ENCODE measurements around the gene DPH3. TPM values are rescaled to one million over a fixed set of nuclear protein-coding genes. Genes with fewer than 3 reads are reported as not detected.
"Not testable (repeated sequence)": the region's sequence is repeated elsewhere in the genome, so short reads cannot be mapped to it uniquely, and the experiment has no call there.

Gene DPH3
- polyA plus RNA-seq (2012; ENCODE audit: low read depth, missing spikeins): 11.6 TPM

DNA sequence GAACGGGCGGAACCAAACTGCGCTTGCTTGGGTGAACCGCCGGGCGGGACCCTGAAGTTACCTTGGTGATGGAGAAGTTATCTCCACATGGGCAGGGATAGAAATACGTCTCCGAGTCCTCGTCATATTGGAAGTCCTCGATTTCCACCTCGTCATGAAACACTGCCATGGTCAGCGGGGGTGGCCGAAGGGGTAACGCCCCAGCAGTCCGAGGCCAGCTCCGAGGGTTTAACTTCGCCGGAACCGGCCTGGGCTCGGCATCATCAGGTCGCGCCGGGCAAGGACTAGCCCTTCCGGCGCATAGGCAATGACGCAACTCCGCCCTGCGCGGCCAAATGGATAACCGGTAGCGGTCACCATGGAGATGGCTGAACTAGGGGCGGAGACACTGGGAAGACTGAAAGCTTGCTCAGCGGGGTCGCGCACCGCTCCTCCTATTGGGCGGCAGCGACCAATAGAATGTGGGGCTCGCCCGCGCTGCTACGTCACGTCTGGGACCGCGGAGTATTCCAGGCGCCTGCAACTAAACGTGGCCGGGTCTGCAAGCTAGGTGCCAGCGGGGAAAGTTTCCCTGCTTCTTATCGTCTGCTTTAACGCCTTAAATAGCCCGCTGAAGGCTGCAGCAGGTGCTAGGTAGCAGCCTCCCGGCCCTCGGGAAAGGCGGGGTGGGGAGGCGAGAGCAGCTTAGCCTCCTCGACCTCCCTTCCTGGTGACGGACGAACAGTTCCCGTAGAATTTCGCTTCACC, at the start of gene DPH3, which contains the start of gene OXNAD1:
TSS of gene DPH3 (minus strand) at position 236 of the 747 bp plus-strand sequence. CDS start at position 169, 67 bp downstream.
TSS of gene OXNAD1 (plus strand) at position 505 of the 747 bp plus-strand sequence. CDS start 5,741 bp downstream, outside the sequence.
- peak; percentile 70 for TF ChIP-seq PAX5 (IDR thresholded peaks at IDR 0.05; ENCODE audit: insufficient read depth, low read length, severe bottlenecking)
- TF ChIP-seq POU2F2 (IDR thresholded peaks at IDR 0.05; ENCODE audit: low read depth, low read length): no peak
- no peak for TF ChIP-seq SPI1 (IDR thresholded peaks at IDR 0.05; ENCODE audit: low read depth, low read length)
- TF ChIP-seq POLR2A (IDR thresholded peaks at IDR 0.05; ENCODE audit: low read depth, low read length): peak; percentile 73
- TF ChIP-seq TAF1 (IDR thresholded peaks at IDR 0.05; ENCODE audit: low read depth, low read length): peak; percentile 77
- TF ChIP-seq POLR2AphosphoS5 (IDR thresholded peaks at IDR 0.05; ENCODE audit: low read depth, low read length): peak; percentile 60; the same call in 1 of the 2 replicates
- FAIRE-seq (peak; percentile 98), DNase-seq (ENCODE audit: insufficient read length, low spot score) (peak; percentile 78)

DNA sequence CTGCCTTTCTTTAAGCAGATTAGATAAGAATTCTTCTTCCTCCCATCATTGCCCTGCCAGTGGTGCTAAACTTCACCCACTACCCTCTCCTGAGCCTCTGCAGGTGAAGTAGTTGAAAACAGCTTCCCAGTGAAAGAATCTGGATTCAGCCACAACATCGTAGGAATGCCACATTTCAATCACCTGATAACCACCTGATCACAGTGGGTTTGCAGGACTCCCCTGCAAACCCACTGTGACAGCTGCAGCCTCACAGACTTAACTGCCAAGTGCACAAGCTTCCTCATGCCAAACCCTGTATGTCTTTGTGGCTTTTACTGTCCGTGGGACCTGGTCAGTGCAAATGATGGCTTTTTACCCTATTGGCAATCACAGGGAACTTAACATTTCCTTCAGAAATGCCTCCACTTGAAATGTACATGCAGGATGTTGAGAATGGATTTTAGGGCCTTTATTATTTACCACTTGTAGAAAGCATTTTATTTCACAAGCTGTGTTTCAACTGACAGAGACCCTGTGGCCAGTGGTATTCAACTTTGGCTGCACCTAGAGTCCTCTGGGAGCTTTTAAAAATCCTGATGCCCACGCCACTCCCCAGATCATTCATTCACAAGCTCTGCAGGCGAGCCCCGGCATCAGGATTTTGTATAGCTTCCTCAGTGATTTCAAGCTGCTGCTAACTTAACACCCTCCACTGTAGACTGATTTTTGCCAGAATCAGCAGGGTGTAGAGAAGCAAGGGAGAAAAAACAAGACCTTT, 49.3 kb upstream of the DPH3 start:
- TF ChIP-seq POLR2A (IDR thresholded peaks at IDR 0.05; ENCODE audit: low read depth, low read length): 0 out of 2 replicates have a peak, but pooled peaks have one; percentile 17
- no peak for TF ChIP-seq SPI1 (IDR thresholded peaks at IDR 0.05; ENCODE audit: low read depth, low read length)
- no peak for TF ChIP-seq PAX5 (IDR thresholded peaks at IDR 0.05; ENCODE audit: insufficient read depth, low read length, severe bottlenecking)
- no peak for DNase-seq (ENCODE audit: insufficient read length, low spot score)
- FAIRE-seq: no peak

DNA sequence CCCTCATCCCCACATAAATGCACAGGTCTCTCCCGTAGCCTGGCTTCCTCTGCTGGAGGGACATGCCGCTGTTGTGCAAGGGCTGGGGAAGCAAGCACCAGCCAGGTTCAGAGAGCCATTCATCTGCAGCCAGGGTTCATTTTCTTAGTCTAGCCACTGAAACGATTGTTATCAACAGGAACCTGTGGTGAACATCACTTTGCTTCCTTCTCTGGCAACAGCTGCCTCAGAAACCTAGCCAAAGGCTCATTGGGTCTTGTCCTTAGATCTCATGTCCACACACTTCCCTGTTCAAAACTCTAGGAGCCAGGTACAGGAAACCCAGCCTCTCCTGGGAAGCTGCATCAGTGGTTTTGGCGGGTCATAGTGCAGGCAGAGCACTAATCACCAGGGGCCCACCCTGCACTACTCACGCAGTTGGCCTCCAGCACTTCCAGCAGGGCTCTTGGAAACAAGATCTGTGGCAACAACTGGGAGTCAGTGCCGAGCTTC, 47.3 kb upstream of the DPH3 start:
- FAIRE-seq (peak; percentile 84), DNase-seq (ENCODE audit: insufficient read length, low spot score) (no peak)
- 0 out of 2 replicates have a peak, but pooled peaks have one; percentile 31 for TF ChIP-seq SPI1 (IDR thresholded peaks at IDR 0.05; ENCODE audit: low read depth, low read length)
- TF ChIP-seq TAF1 (IDR thresholded peaks at IDR 0.05; ENCODE audit: low read depth, low read length): no peak

DNA sequence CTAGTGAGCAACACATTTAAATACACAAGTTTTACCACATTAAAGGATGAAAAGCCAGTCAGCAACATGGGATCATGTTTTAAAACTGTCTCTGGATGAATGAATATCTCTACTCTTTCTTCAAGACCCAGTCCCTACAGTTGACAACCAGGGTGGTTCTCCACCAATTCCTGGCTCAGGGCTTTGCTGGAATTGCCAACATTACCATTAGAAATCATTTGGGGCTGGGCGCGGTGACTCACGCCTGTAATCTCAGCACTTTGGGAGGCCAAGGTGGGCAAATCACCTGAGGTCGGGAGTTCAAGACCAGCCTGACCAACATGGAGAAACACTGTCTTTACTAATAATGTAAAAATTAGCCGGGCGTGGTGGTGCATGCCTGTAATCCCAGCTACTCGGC, 45.7 kb upstream of the DPH3 start:
- FAIRE-seq: not testable (repeated sequence)

DNA sequence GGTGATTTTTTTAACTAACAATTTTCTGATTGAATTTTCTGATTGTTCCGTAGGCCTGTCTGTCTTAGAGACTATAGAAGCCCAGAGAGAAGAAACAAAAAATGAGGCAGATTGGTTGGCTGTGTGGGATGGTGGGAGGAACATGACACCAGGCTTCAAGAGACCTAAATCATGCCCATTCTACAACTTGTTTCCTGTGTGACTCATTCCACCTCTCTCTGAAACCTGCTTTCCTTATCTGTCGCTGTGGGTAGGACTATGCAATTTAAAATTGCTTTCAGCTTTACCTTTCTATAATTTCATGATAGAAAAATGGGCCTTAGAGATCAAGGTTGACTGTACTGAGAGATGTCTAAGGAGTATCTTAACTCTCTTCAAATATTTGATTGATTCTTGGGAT, 44.8 kb upstream of the DPH3 start:
- DNase-seq (ENCODE audit: insufficient read length, low spot score): peak; percentile 27
- peak; percentile 88 for FAIRE-seq
- TF ChIP-seq SPI1 (IDR thresholded peaks at IDR 0.05; ENCODE audit: low read depth, low read length): no peak
- TF ChIP-seq POLR2AphosphoS5 (IDR thresholded peaks at IDR 0.05; ENCODE audit: low read depth, low read length): peak; percentile 63; the same call in 1 of the 2 replicates

More for the DNA sequence above, 45.7 kb upstream of the DPH3 start:
- DNase-seq (ENCODE audit: insufficient read length, low spot score): not testable (repeated sequence)

DNA sequence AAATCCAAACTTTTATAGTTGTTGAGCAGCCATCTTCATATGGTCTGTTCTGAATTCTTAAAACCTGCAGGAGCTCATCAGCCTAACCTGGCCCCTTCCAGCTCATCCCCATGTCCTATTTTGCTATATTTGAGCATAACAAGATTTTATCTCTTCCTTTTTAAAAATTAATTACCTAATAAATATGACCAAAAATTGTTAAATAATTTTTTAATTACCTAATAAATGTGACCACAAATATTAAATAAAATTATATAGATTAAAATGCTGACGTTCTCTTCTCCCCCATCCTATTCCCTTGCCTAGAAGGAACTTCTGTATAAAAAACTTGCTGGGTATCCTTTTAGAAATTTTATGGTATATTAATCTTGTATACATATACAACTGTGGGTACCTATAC, 44.0 kb upstream of the DPH3 start:
- TF ChIP-seq SPI1 (IDR thresholded peaks at IDR 0.05; ENCODE audit: low read depth, low read length): no peak
- TF ChIP-seq POLR2A (IDR thresholded peaks at IDR 0.05; ENCODE audit: low read depth, low read length): no peak
- TF ChIP-seq POU2F2 (IDR thresholded peaks at IDR 0.05; ENCODE audit: low read depth, low read length): no peak
- TF ChIP-seq PAX5 (IDR thresholded peaks at IDR 0.05; ENCODE audit: insufficient read depth, low read length, severe bottlenecking): no peak
- no peak for TF ChIP-seq POLR2AphosphoS5 (IDR thresholded peaks at IDR 0.05; ENCODE audit: low read depth, low read length)
- no peak for TF ChIP-seq TAF1 (IDR thresholded peaks at IDR 0.05; ENCODE audit: low read depth, low read length)
- no peak for FAIRE-seq
- no peak for DNase-seq (ENCODE audit: insufficient read length, low spot score)

DNA sequence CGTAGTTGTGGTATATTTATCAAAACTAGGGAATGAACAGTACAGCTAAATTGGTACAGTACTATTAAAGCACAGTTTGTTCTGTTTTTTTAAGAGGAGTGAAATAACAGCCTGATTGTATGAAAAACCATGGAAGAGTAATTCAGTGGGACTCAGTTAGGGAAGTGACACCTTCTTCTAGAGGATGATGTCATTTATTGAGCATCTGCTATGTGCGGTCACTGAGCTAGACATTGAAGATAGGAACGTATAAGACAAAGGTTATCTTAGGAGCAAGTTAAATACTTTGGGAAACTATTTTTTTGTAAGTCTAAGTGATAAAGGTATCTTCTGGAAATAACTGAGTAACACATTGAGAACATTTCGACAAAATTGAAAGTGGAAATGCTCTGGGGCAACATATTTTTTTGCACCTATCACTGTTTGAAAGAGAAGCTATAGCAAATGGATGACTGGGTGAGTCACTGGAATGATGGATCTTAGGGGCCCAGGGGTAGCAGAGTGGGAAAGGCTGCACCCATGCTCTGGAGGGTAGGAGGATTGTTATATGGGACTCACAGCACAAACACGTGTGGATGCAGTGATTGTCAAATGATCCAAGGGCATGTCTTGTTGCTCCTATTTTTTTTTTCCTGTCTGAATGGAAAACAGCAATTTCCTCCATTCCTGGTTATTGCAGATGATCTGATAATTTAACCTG, 43.2 kb upstream of the DPH3 start:
- DNase-seq (ENCODE audit: insufficient read length, low spot score) (no peak), FAIRE-seq (no peak)
- no peak for TF ChIP-seq POLR2AphosphoS5 (IDR thresholded peaks at IDR 0.05; ENCODE audit: low read depth, low read length)
- peak; percentile 13; the same call in 1 of the 2 replicates for TF ChIP-seq POLR2A (IDR thresholded peaks at IDR 0.05; ENCODE audit: low read depth, low read length)

DNA sequence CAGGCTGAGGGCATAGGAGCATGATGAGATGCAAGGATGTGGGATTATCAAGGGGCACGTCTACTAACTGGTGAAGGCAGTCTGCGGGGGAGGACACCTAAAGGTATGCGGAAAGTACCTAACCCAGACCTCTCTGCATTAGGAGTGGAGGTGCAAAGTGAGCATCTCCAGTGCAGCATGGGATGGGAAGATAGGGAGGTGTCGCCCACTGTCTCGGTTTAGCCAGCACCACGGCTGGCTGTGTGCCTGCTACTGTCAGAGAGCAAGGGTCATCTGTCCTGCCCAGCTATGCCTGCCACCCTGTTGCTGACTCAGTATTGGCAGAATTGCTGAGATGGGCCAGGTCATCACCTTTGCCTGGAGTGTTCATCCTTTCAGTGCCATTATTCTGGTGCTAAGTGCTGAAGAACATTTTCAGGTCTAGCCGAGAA, 40.4 kb upstream of the DPH3 start:
- DNase-seq (ENCODE audit: insufficient read length, low spot score): no peak
- TF ChIP-seq POLR2A (IDR thresholded peaks at IDR 0.05; ENCODE audit: low read depth, low read length): peak; percentile 64; the same call in 1 of the 2 replicates
- TF ChIP-seq POLR2AphosphoS5 (IDR thresholded peaks at IDR 0.05; ENCODE audit: low read depth, low read length): peak; percentile 82
- no peak for TF ChIP-seq PAX5 (IDR thresholded peaks at IDR 0.05; ENCODE audit: insufficient read depth, low read length, severe bottlenecking)
- TF ChIP-seq SPI1 (IDR thresholded peaks at IDR 0.05; ENCODE audit: low read depth, low read length): no peak
- peak; percentile 48; the same call in 1 of the 2 replicates for TF ChIP-seq POU2F2 (IDR thresholded peaks at IDR 0.05; ENCODE audit: low read depth, low read length)
- no peak for TF ChIP-seq TAF1 (IDR thresholded peaks at IDR 0.05; ENCODE audit: low read depth, low read length)
- FAIRE-seq: peak; percentile 31

DNA sequence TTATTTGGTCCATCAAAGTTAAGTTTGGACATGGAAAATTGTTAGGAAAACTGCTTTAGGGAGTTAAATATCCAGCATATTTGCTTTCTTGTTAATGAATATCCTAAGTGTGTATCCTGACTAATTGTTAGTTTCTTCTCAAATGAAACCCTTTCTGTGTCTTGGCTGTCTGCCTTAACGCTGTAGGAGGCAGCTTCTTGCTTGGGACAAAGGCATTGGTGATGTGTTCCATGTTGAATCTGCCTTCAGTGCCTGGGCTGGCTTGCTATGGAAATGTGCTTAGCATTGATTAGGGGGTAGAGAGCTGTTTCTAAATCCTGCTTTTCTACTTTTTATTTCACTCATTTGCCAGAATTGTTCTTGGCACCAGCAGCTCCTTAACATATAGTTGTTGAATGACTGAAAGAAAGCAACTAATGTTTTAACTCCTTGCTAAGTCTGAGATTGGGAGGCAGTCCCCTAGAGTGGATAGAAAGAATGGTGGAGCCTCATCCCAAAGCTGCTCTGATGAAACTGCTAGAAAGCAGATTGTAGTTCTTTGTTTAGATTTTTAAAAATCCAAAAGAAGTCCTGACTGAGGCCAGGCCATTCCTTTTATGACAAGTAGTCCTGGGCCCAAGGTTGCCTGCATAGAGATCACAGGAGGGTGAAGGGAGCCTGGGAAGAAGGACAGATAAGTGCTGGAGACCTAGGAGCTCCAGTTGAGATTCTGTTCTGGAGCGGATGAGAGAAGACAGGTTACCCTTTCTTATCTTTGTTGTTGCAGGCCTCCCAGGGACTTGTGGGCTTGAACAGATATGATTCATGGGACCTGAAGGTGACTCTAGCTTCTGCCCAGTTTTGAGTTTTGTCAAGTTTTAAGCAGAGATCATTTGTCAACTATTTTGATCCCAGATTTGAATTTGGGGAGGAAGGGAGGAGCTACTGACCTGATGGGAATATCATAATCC, 39.6 kb upstream of the DPH3 start:
- no peak for FAIRE-seq
- DNase-seq (ENCODE audit: insufficient read length, low spot score): no peak
- TF ChIP-seq POLR2AphosphoS5 (IDR thresholded peaks at IDR 0.05; ENCODE audit: low read depth, low read length) (no peak; the same call in 1 of the 2 replicates), TAF1 (IDR thresholded peaks at IDR 0.05; ENCODE audit: low read depth, low read length) (no peak), POLR2A (IDR thresholded peaks at IDR 0.05; ENCODE audit: low read depth, low read length) (no peak), SPI1 (IDR thresholded peaks at IDR 0.05; ENCODE audit: low read depth, low read length) (no peak)

Measured in GM12891 (cell line).